Hepatocyte (in vitro differentiated cells): ENCODE data around the gene STK17A.

Experiments
- CTCF ChIP-seq: fragments of 200-600 bp; sonication (generic); IDR thresholded peaks from 2 replicates; pipeline ENCODE4 v1.5.1; 2016; ENCODE audit warnings: antibody characterized with exemption, mild to moderate bottlenecking; ENCODE audit not compliant: poor library complexity
- EZH2 ChIP-seq: fragments of 200-600 bp; sonication (generic); IDR thresholded peaks from 2 replicates; pipeline ENCODE4 v1.6.1; 2016; ENCODE audit warnings: antibody characterized with exemption, mild to moderate bottlenecking, borderline replicate concordance

GRCh38 chr7:43584195-43584586, 1.3 kb downstream of the STK17A start:
- TF ChIP-seq CTCF, result no peak
- TF ChIP-seq EZH2, result no peak
